A549 (cell line): ENCODE measurements around the gene KBTBD6. TPM values are rescaled to one million over a fixed set of nuclear protein-coding genes. Genes with fewer than 3 reads are reported as not detected.

ENCODE experiments used
- ATAC-seq, 2 experiments: fragments of 200-7000 bp in 1 of 2; fragments of >200 bp in 1 of 2; cut with Nextera tagmentation in 1 of 2; cut with Tn5 transposase in 1 of 2; 3 replicates each; pipeline versions ENCODE4 v1.8.0 to v1.9.1; 2018 to 2020; ENCODE audit warnings: mild to moderate bottlenecking in 1 of 2, moderate library complexity in 1 of 2
- CTCF ChIA-PET: fragments of 300-600 bp; sonication (Branson Sonifier 250); formaldehyde crosslinking; extraction: SDS; loops from one replicate; lab custom pipeline; 2021; ENCODE audit warnings: antibody characterized with exemption, inconsistent platforms; lab: Yijun Ruan, JAX
- POLR2A ChIA-PET: fragments of 350-600 bp; formaldehyde crosslinking; extraction: SDS; loops from one replicate; lab custom pipeline; 2021; ENCODE audit warnings: antibody characterized with exemption, inconsistent platforms; lab: Yijun Ruan, JAX
- DNase-seq, 2 experiments: peaks; one replicate each; pipeline versions ENCODE4 v3.0.0 to v3.0.0-alpha.2; 2011 to 2016; ENCODE audit warnings: low read depth in 1 of 2, low spot score in 1 of 2
- FAIRE-seq: peaks from 2 replicates; lab custom pipeline; 2011; peaks lifted over from hg19 to GRCh38; lab: Jason Lieb, UNC
- H3K27ac ChIP-seq, 2 experiments: fragments of >200 bp; sonication (Bioruptor Twin); formaldehyde crosslinking; 3 replicates each; pipeline ENCODE4 v1.5.1; 2016 to 2017
- H3K4me1 ChIP-seq: fragments of >200 bp; sonication (Bioruptor Twin); formaldehyde crosslinking; 3 replicates; pipeline ENCODE4 v1.6.1; 2016
- H3K4me2 ChIP-seq: fragments of >200 bp; sonication (Bioruptor Twin); formaldehyde crosslinking; 3 replicates; pipeline ENCODE4 v1.6.1; 2016
- H3K4me3 ChIP-seq: fragments of >200 bp; sonication (Bioruptor Twin); formaldehyde crosslinking; 3 replicates; pipeline ENCODE4 v1.5.1; 2016
- H3K9me3 ChIP-seq: fragments of >200 bp; sonication (Bioruptor Twin); formaldehyde crosslinking; 3 replicates; pipeline ENCODE4 v1.6.1; 2016
- CBX2 ChIP-seq: fragments of 200-600 bp; sonication (generic); IDR thresholded peaks from 2 replicates; pipeline ENCODE4 v1.6.1; 2016; ENCODE audit warnings: low read depth, mild to moderate bottlenecking, borderline replicate concordance
- CHD4 ChIP-seq: fragments of 200-600 bp; sonication (generic); IDR thresholded peaks from 2 replicates; pipeline ENCODE4 v1.6.1; 2016; ENCODE audit warnings: antibody characterized with exemption, mild to moderate bottlenecking, borderline replicate concordance
- EHF ChIP-seq: fragments of 250-450 bp; sonication (Bioruptor Pico); IDR thresholded peaks from 2 replicates; pipeline ENCODE4 v1.5.0; 2020; ENCODE audit warnings: mild to moderate bottlenecking
- EP300 ChIP-seq, 2 experiments: fragments of >200 bp; sonication (Bioruptor Twin); formaldehyde crosslinking; IDR thresholded peaks; 2 replicates in 1 of 2; 3 replicates in 1 of 2; pipeline ENCODE4 v1.6.1; 2016 to 2017
- ESRRA ChIP-seq: fragments of 150-350 bp; IDR thresholded peaks from 2 replicates; pipeline ENCODE4 v1.6.1; 2014; ENCODE audit warnings: mild to moderate bottlenecking, low read length, borderline replicate concordance
- GATA3 ChIP-seq: IDR thresholded peaks from 2 replicates; pipeline ENCODE4 v1.6.1; 2012; ENCODE audit warnings: borderline replicate concordance
- HDAC2 ChIP-seq: fragments of 200-600 bp; sonication (generic); IDR thresholded peaks from 2 replicates; pipeline ENCODE4 v1.6.1; 2016
- HOXA7 ChIP-seq: fragments of 250-450 bp; sonication (Bioruptor Pico); IDR thresholded peaks from 2 replicates; pipeline ENCODE4 v1.5.0; 2020; ENCODE audit warnings: mild to moderate bottlenecking, moderate library complexity
- HOXB13 ChIP-seq: fragments of 250-450 bp; sonication (Bioruptor Pico); IDR thresholded peaks from 2 replicates; pipeline ENCODE4 v1.5.0; 2020; ENCODE audit warnings: low read depth, mild to moderate bottlenecking, moderate library complexity
- JUN ChIP-seq, 2 experiments: fragments of >200 bp; sonication (Bioruptor Twin); formaldehyde crosslinking; IDR thresholded peaks; 2 replicates in 1 of 2; 3 replicates in 1 of 2; pipeline ENCODE4 v1.6.1; 2016 to 2017
- KDM1A ChIP-seq: fragments of 200-600 bp; sonication (generic); IDR thresholded peaks from 2 replicates; pipeline ENCODE4 v1.6.1; 2016; ENCODE audit warnings: low read depth, mild to moderate bottlenecking
- KDM5A ChIP-seq: fragments of 200-600 bp; sonication (generic); IDR thresholded peaks from 2 replicates; pipeline ENCODE4 v1.6.1; 2016; ENCODE audit warnings: antibody characterized with exemption, mild to moderate bottlenecking
- MAFK ChIP-seq: fragments of 450-650 bp; IDR thresholded peaks from 2 replicates; pipeline ENCODE4 v1.6.1; 2014; ENCODE audit not compliant: partially characterized antibody
- MYC ChIP-seq: IDR thresholded peaks from 2 replicates; pipeline ENCODE4 v1.6.1; 2012; ENCODE audit warnings: mild to moderate bottlenecking, inconsistent platforms, low read length, improper control_type of control experiment, borderline replicate concordance
- NR3C1 ChIP-seq: fragments of >200 bp; sonication (Bioruptor Twin); formaldehyde crosslinking; IDR thresholded peaks from 3 replicates; pipeline ENCODE4 v1.6.1; 2017
- PHF8 ChIP-seq: fragments of 200-600 bp; sonication (generic); IDR thresholded peaks from 2 replicates; pipeline ENCODE4 v1.6.1; 2016; ENCODE audit warnings: low read depth, mild to moderate bottlenecking, antibody characterized with exemption, moderate library complexity, borderline replicate concordance
- POLR2A ChIP-seq: IDR thresholded peaks from 2 replicates; pipeline ENCODE4 v1.6.1; 2012; ENCODE audit warnings: mild to moderate bottlenecking, low read length
- RAD21 ChIP-seq, 2 experiments: fragments of >200 bp in 1 of 2; sonication (Bioruptor Twin) in 1 of 2; formaldehyde crosslinking in 1 of 2; IDR thresholded peaks in 1 of 2; conservative IDR thresholded peaks in 1 of 2; 2 replicates in 1 of 2; 3 replicates in 1 of 2; pipeline ENCODE4 v1.6.1; 2012 to 2018; ENCODE audit warnings: inconsistent platforms in 1 of 2
- SREBF2 ChIP-seq: fragments of 450-650 bp; IDR thresholded peaks from 2 replicates; pipeline ENCODE4 v1.6.1; 2014; ENCODE audit warnings: mild to moderate bottlenecking, moderate library complexity
- TP53 ChIP-seq: fragments of 250-450 bp; sonication (Bioruptor Pico); IDR thresholded peaks from 2 replicates; pipeline ENCODE4 v1.5.0; 2021; ENCODE audit warnings: mild to moderate bottlenecking, moderate library complexity
- ZFP36 ChIP-seq: fragments of 450-650 bp; IDR thresholded peaks from 2 replicates; pipeline ENCODE4 v1.6.1; 2014; ENCODE audit warnings: borderline replicate concordance; ENCODE audit not compliant: partially characterized antibody
- WGBS: methylation state at CpG from one replicate; pipeline ENCODE4 v1.1.6; 2017; ENCODE audit errors: missing lambda C conversion rate; 5-methylcytosine and 5-hydroxymethylcytosine counted together
- polyA plus RNA-seq, 4 experiments: library from polyadenylated mRNA; depleted of rRNA in 3 of 4; stranded (reverse); fragments of >200 nt; fragmentation: RNase III in 1 of 4; extraction: RNeasy Plus Mini Kit Qiagen cat#74134 plus additional on column Dnase treatment in 1 of 4; gene quantifications; 2 replicates in 3 of 4; 3 replicates in 1 of 4; pipeline ENCODE4 v1.2.3, GENCODE V29; 2011 to 2017
- TF ChIP-seq, protein P1 (sequence below): fragments of 200-600 bp; sonication (generic); IDR thresholded peaks from 2 replicates; pipeline ENCODE4 v1.6.1; 2016; ENCODE audit warnings: antibody characterized with exemption, mild to moderate bottlenecking, moderate library complexity
- TF ChIP-seq, protein P2 (sequence below): IDR thresholded peaks from 2 replicates; pipeline ENCODE4 v1.6.1; 2012; ENCODE audit warnings: low read depth, borderline replicate concordance
- TF ChIP-seq, protein P3 (sequence below): IDR thresholded peaks from 2 replicates; pipeline ENCODE4 v1.6.1; 2012
- TF ChIP-seq, protein P4 (sequence below): fragments of 250-450 bp; sonication (Bioruptor Pico); IDR thresholded peaks from 2 replicates; pipeline ENCODE4 v1.5.0; 2021; ENCODE audit warnings: mild to moderate bottlenecking, moderate library complexity, borderline replicate concordance
- TF ChIP-seq, protein P5 (sequence below): fragments of 150-350 bp; IDR thresholded peaks from 2 replicates; pipeline ENCODE4 v1.6.1; 2014; ENCODE audit warnings: low read depth, mild to moderate bottlenecking, low read length
- TF ChIP-seq, protein P6 (sequence below): IDR thresholded peaks from 2 replicates; pipeline ENCODE4 v1.6.1; 2012
- TF ChIP-seq, protein P7 (sequence below): fragments of 450-650 bp; IDR thresholded peaks from 2 replicates; pipeline ENCODE4 v1.6.1; 2014; ENCODE audit warnings: antibody characterized with exemption

KBTBD6 gene
- polyA plus RNA-seq, 2 of the 4 experiments (the other 2 are of a cell fraction) = 5.0 to 5.3 TPM

DNA sequence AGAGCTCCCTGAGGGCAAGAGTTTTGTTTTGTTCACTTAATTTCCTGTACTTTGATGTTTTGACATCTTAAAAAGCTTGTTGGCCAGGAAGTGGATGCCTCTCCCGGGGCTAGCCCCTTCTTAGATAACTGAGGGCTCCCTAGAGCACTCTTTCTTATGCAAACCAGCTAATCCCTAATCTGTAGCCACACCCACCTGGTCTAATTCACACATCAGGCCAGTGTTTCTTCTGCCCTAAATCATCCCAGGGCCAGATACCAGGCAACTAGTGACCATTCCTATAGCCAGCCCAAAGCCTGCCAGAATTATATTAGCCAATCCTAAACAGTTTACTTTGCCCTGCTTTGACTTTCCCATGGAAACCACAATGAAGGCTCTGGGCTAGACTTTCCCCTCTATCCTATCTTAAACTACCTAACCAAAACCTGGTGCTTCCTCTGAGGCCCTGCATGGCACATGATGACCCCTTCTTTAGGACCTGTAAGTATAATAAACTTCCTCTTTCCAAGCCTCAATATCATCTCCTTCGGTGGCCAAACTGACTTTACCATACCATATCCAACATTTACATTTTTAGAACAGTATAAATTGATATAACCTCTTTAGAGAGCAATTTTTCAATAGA lies 46.5 kb downstream of the KBTBD6 start:
- ChIA-PET POLR2A (no interaction called here), CTCF (interaction anchor here (0.8 kb wide), 1 partner anchor 12 kb away, joined by 3 read pairs; no protein-coding TSS in a partner anchor)
- 88% methylated on average over 2 of the region's 2 CpGs for WGBS
- ATAC-seq (no peak), DNase-seq (no peak), FAIRE-seq (no peak)
- TF ChIP-seq MYC (no peak), CHD4 (no peak), HOXA7 (no peak), SREBF2 (no peak), KDM1A (no peak), MAFK (no peak), ZFP36 (no peak), HDAC2 (no peak), POLR2A (no peak), NR3C1 (no peak), JUN (IDR thresholded peaks at IDR 0.05) (no peak), CBX2 (no peak), RAD21 (conservative IDR thresholded peaks at IDR 0.05 in 1 of 2, IDR thresholded peaks at IDR 0.05 in 1 of 2) (no peak), EP300 (IDR thresholded peaks at IDR 0.05) (no peak)
- TF ChIP-seq, protein P1, sequence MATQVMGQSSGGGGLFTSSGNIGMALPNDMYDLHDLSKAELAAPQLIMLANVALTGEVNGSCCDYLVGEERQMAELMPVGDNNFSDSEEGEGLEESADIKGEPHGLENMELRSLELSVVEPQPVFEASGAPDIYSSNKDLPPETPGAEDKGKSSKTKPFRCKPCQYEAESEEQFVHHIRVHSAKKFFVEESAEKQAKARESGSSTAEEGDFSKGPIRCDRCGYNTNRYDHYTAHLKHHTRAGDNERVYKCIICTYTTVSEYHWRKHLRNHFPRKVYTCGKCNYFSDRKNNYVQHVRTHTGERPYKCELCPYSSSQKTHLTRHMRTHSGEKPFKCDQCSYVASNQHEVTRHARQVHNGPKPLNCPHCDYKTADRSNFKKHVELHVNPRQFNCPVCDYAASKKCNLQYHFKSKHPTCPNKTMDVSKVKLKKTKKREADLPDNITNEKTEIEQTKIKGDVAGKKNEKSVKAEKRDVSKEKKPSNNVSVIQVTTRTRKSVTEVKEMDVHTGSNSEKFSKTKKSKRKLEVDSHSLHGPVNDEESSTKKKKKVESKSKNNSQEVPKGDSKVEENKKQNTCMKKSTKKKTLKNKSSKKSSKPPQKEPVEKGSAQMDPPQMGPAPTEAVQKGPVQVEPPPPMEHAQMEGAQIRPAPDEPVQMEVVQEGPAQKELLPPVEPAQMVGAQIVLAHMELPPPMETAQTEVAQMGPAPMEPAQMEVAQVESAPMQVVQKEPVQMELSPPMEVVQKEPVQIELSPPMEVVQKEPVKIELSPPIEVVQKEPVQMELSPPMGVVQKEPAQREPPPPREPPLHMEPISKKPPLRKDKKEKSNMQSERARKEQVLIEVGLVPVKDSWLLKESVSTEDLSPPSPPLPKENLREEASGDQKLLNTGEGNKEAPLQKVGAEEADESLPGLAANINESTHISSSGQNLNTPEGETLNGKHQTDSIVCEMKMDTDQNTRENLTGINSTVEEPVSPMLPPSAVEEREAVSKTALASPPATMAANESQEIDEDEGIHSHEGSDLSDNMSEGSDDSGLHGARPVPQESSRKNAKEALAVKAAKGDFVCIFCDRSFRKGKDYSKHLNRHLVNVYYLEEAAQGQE = no peak
- TF ChIP-seq, protein P2, sequence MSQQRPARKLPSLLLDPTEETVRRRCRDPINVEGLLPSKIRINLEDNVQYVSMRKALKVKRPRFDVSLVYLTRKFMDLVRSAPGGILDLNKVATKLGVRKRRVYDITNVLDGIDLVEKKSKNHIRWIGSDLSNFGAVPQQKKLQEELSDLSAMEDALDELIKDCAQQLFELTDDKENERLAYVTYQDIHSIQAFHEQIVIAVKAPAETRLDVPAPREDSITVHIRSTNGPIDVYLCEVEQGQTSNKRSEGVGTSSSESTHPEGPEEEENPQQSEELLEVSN = no peak
- TF ChIP-seq, protein P3, sequence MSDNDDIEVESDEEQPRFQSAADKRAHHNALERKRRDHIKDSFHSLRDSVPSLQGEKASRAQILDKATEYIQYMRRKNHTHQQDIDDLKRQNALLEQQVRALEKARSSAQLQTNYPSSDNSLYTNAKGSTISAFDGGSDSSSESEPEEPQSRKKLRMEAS = no peak
- TF ChIP-seq, protein P4, sequence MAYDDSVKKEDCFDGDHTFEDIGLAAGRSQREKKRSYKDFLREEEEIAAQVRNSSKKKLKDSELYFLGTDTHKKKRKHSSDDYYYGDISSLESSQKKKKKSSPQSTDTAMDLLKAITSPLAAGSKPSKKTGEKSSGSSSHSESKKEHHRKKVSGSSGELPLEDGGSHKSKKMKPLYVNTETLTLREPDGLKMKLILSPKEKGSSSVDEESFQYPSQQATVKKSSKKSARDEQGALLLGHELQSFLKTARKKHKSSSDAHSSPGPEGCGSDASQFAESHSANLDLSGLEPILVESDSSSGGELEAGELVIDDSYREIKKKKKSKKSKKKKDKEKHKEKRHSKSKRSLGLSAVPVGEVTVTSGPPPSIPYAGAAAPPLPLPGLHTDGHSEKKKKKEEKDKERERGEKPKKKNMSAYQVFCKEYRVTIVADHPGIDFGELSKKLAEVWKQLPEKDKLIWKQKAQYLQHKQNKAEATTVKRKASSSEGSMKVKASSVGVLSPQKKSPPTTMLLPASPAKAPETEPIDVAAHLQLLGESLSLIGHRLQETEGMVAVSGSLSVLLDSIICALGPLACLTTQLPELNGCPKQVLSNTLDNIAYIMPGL (CRISPR knock-in tag) = no peak
- TF ChIP-seq, protein P5, sequence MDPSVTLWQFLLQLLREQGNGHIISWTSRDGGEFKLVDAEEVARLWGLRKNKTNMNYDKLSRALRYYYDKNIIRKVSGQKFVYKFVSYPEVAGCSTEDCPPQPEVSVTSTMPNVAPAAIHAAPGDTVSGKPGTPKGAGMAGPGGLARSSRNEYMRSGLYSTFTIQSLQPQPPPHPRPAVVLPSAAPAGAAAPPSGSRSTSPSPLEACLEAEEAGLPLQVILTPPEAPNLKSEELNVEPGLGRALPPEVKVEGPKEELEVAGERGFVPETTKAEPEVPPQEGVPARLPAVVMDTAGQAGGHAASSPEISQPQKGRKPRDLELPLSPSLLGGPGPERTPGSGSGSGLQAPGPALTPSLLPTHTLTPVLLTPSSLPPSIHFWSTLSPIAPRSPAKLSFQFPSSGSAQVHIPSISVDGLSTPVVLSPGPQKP = no peak
- Histone ChIP-seq H3K4me1 (no peaks in the 10 kb centered on the region), H3K9me3 (no peaks in the 10 kb centered on the region), H3K4me2 (no peak overlapping the region), H3K4me3 (no peak overlapping the region), H3K27ac (no peak overlapping the region)

DNA sequence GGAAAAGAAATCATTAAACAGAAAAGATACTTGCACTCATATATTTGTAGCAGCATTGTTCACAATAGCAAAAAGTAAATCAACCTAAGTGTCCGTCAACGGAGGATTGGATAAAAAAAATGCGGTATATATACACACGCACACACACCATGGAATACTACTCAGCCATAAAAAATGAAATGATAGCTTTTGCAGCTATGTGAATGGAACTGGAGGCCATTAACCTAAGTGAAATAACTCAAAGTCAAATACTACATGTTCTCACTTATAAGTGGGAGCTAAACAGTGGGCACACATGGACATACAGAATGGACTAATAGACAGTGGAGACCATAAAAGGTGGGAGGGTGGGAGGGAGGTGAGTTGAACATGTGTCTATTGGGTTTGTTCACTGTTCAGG lies 52.9 kb downstream of the KBTBD6 start:
- FAIRE-seq (no peak), DNase-seq (no peak), ATAC-seq (no peak)
- no peaks in the 10 kb centered on the region for H3K9me3 ChIP-seq
- ChIA-PET CTCF (no interaction called here), POLR2A (no interaction called here)
- 89% methylated on average over 4 of the region's 4 CpGs for WGBS
- no peak overlapping the region for H3K4me3 ChIP-seq
- no peaks in the 10 kb centered on the region for H3K4me1 ChIP-seq
- no peak overlapping the region for H3K4me2 ChIP-seq
- H3K27ac ChIP-seq = no peak overlapping the region
- TF ChIP-seq TP53 (no peak), KDM1A (no peak), PHF8 (no peak), EHF (CRISPR knock-in tag) (no peak), HOXB13 (no peak), ESRRA (no peak), KDM5A (no peak), GATA3 (no peak)
- TF ChIP-seq, protein P6, sequence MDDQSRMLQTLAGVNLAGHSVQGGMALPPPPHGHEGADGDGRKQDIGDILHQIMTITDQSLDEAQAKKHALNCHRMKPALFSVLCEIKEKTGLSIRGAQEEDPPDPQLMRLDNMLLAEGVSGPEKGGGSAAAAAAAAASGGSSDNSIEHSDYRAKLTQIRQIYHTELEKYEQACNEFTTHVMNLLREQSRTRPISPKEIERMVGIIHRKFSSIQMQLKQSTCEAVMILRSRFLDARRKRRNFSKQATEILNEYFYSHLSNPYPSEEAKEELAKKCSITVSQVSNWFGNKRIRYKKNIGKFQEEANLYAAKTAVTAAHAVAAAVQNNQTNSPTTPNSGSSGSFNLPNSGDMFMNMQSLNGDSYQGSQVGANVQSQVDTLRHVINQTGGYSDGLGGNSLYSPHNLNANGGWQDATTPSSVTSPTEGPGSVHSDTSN = no peak
- TF ChIP-seq, protein P2 = no peak
- TF ChIP-seq, protein P7, sequence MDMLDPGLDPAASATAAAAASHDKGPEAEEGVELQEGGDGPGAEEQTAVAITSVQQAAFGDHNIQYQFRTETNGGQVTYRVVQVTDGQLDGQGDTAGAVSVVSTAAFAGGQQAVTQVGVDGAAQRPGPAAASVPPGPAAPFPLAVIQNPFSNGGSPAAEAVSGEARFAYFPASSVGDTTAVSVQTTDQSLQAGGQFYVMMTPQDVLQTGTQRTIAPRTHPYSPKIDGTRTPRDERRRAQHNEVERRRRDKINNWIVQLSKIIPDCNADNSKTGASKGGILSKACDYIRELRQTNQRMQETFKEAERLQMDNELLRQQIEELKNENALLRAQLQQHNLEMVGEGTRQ = no peak
